NB4 (cell line): Measurements from ENCODE around the gene DMWD.

ENCODE experiments used
- POLR2A ChIP-seq: IDR thresholded peaks from 2 replicates; pipeline ENCODE4 v1.6.1; 2011; ENCODE audit warnings: mild to moderate bottlenecking; ENCODE audit not compliant: insufficient read length; ENCODE audit errors: extremely low read depth
- TF ChIP-seq, protein P1 (sequence below): IDR thresholded peaks from one replicate; pipeline ENCODE4 v1.5.1; 2012; ENCODE audit warnings: low read depth, low read length

DNA sequence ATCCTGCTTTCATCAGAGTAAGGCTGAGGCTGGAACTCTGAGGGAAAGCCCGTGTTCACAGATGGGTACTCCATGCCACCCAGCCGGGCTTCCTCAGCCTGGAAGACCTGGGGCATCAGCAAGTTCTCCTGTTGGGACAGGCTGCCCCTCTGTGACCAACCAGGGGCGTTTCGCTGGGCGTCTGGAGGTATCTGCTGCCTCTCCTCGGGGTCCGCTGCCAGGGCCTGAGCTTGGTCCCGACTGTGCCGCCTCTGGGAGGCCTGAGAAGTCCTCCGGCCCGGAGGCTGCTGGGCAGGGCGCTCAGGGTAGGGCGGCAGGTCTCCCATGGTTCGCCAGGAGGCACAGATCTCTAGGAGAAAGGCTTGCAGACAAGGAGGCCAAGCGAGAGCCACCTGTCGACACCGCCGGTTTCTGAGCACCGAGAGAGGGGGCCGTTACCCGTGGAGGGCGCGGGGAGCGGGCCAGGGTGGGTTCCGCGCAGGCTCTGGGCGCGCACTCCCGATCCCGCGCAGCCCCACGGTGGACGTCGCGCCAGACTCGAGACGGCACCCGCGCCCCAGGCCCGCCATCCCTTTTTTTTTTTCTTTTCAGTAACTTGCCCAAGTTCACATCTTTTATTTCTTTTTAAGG, 22.3 kb upstream of the DMWD start, which contains the start of gene RSPH6A:
- TF ChIP-seq, protein P1, sequence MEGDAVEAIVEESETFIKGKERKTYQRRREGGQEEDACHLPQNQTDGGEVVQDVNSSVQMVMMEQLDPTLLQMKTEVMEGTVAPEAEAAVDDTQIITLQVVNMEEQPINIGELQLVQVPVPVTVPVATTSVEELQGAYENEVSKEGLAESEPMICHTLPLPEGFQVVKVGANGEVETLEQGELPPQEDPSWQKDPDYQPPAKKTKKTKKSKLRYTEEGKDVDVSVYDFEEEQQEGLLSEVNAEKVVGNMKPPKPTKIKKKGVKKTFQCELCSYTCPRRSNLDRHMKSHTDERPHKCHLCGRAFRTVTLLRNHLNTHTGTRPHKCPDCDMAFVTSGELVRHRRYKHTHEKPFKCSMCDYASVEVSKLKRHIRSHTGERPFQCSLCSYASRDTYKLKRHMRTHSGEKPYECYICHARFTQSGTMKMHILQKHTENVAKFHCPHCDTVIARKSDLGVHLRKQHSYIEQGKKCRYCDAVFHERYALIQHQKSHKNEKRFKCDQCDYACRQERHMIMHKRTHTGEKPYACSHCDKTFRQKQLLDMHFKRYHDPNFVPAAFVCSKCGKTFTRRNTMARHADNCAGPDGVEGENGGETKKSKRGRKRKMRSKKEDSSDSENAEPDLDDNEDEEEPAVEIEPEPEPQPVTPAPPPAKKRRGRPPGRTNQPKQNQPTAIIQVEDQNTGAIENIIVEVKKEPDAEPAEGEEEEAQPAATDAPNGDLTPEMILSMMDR, result no peak
- no peak for TF ChIP-seq POLR2A
